HEK293 (cell line): Measurements from ENCODE around the gene NCKAP5.

Source experiments
- CTCF ChIA-PET: fragments of 350-600 bp; formaldehyde crosslinking; extraction: SDS; loops from one replicate; lab custom pipeline; 2021; ENCODE audit warnings: antibody characterized with exemption; lab: Yijun Ruan, JAX
- POLR2A ChIA-PET: fragments of 300-600 bp; formaldehyde crosslinking; extraction: SDS; loops from one replicate; lab custom pipeline; 2020; ENCODE audit warnings: antibody characterized with exemption, inconsistent platforms; lab: Yijun Ruan, JAX
- H3K27ac ChIP-seq: fragments of 200-500 bp; sonication (Bioruptor generic); 2 replicates; pipeline ENCODE4 v1.5.1; 2014; ENCODE audit warnings: low read depth, low read length, control low read depth, inconsistent platforms; ENCODE audit errors: extremely low read depth
- H3K36me3 ChIP-seq, 2 experiments: fragments of 200-500 bp in 1 of 2; sonication (Bioruptor generic) in 1 of 2; 1 replicate in 1 of 2; 2 replicates in 1 of 2; pipeline ENCODE4 v1.5.1; 2014 to 2017; ENCODE audit warnings: inconsistent platforms in 2 of 2, low read length in 2 of 2; ENCODE audit not compliant: control insufficient read depth in 2 of 2, insufficient read depth in 1 of 2
- H3K4me1 ChIP-seq: fragments of 200-500 bp; sonication (Bioruptor generic); 2 replicates; pipeline ENCODE4 v1.5.1; 2014; ENCODE audit warnings: mild to moderate bottlenecking, low read length, inconsistent platforms; ENCODE audit not compliant: control insufficient read depth, insufficient read depth
- H3K4me3 ChIP-seq: 2 replicates; pipeline ENCODE4 v1.5.1; 2011; ENCODE audit warnings: low read depth, mild to moderate bottlenecking, control low read depth, low read length, moderate library complexity
- H3K9me3 ChIP-seq: fragments of 200-500 bp; sonication (Bioruptor generic); 2 replicates; pipeline ENCODE4 v1.5.1; 2014; ENCODE audit warnings: low read depth, low read length, inconsistent platforms; ENCODE audit not compliant: control insufficient read depth, insufficient read depth
- FEZF1 ChIP-seq: fragments of 450-650 bp; formaldehyde crosslinking; IDR thresholded peaks from 2 replicates; pipeline ENCODE4 v1.5.1; 2016; ENCODE audit warnings: missing biosample characterization, missing genetic modification characterization
- KLF7 ChIP-seq: fragments of 450-650 bp; formaldehyde crosslinking; IDR thresholded peaks from 2 replicates; pipeline ENCODE4 v1.5.1; 2016; ENCODE audit warnings: missing biosample characterization, missing genetic modification characterization, borderline replicate concordance
- OSR2 ChIP-seq: fragments of 450-650 bp; formaldehyde crosslinking; IDR thresholded peaks from 2 replicates; pipeline ENCODE4 v1.5.1; 2016; ENCODE audit warnings: missing biosample characterization, missing genetic modification characterization
- TRIM28 ChIP-seq: IDR thresholded peaks from 2 replicates; pipeline ENCODE4 v1.6.1; 2011; ENCODE audit warnings: low read length, control low read depth, borderline replicate concordance
- ZBTB11 ChIP-seq: fragments of 450-650 bp; formaldehyde crosslinking; conservative IDR thresholded peaks from 2 replicates; pipeline ENCODE4 v1.5.1; 2016; ENCODE audit warnings: low read depth, missing biosample characterization, missing genetic modification characterization
- ZBTB49 ChIP-seq: fragments of 450-650 bp; formaldehyde crosslinking; IDR thresholded peaks from 2 replicates; pipeline ENCODE4 v1.5.1; 2016; ENCODE audit warnings: missing biosample characterization, missing genetic modification characterization, low read depth
- ZIC2 ChIP-seq: fragments of 450-650 bp; formaldehyde crosslinking; IDR thresholded peaks from 2 replicates; pipeline ENCODE4 v1.5.1; 2016; ENCODE audit warnings: missing biosample characterization, missing genetic modification characterization
- ZNF138 ChIP-seq: fragments of 450-650 bp; formaldehyde crosslinking; IDR thresholded peaks from 2 replicates; pipeline ENCODE4 v1.5.1; 2016; ENCODE audit warnings: missing biosample characterization, missing genetic modification characterization, borderline replicate concordance
- ZNF24 ChIP-seq: fragments of 450-650 bp; formaldehyde crosslinking; IDR thresholded peaks from 2 replicates; pipeline ENCODE4 v1.5.1; 2016; ENCODE audit warnings: missing biosample characterization, missing genetic modification characterization
- ZNF473 ChIP-seq: fragments of 450-650 bp; formaldehyde crosslinking; IDR thresholded peaks from 2 replicates; pipeline ENCODE4 v1.5.1; 2017; ENCODE audit warnings: missing biosample characterization, missing genetic modification characterization
- ZNF518A ChIP-seq: fragments of 450-650 bp; formaldehyde crosslinking; conservative IDR thresholded peaks from 2 replicates; pipeline ENCODE4 v1.5.1; 2016; ENCODE audit warnings: low read depth, missing biosample characterization, missing genetic modification characterization
- ZNF544 ChIP-seq: fragments of 450-650 bp; formaldehyde crosslinking; IDR thresholded peaks from 2 replicates; pipeline ENCODE4 v1.5.0; 2017; ENCODE audit warnings: missing biosample characterization, missing genetic modification characterization
- ZNF555 ChIP-seq: fragments of 450-650 bp; formaldehyde crosslinking; conservative IDR thresholded peaks from 2 replicates; pipeline ENCODE4 v1.5.1; 2017; ENCODE audit warnings: missing biosample characterization, mild to moderate bottlenecking, missing genetic modification characterization, inconsistent platforms
- ZNF580 ChIP-seq: fragments of 450-650 bp; formaldehyde crosslinking; IDR thresholded peaks from 2 replicates; pipeline ENCODE4 v1.5.1; 2016; ENCODE audit warnings: missing biosample characterization, missing genetic modification characterization
- ZNF654 ChIP-seq: fragments of 450-650 bp; formaldehyde crosslinking; IDR thresholded peaks from 2 replicates; pipeline ENCODE4 v1.5.1; 2016; ENCODE audit warnings: low read depth, missing biosample characterization, missing genetic modification characterization
- ZNF658 ChIP-seq: fragments of 450-650 bp; formaldehyde crosslinking; IDR thresholded peaks from 2 replicates; pipeline ENCODE4; 2016; ENCODE audit warnings: missing biosample characterization, missing genetic modification characterization
- ZNF660 ChIP-seq: fragments of 450-650 bp; IDR thresholded peaks from 2 replicates; pipeline ENCODE4 v1.5.1; 2018; ENCODE audit warnings: missing biosample characterization, mild to moderate bottlenecking, missing genetic modification characterization
- ZNF792 ChIP-seq: fragments of 450-650 bp; formaldehyde crosslinking; IDR thresholded peaks from 2 replicates; pipeline ENCODE4 v1.5.1; 2016; ENCODE audit warnings: missing biosample characterization, missing genetic modification characterization
- ZNF830 ChIP-seq: fragments of 450-650 bp; IDR thresholded peaks from 2 replicates; pipeline ENCODE4 v1.5.0; 2018; ENCODE audit warnings: missing biosample characterization, missing genetic modification characterization, low read depth, mild to moderate bottlenecking, moderate library complexity
- ZNF837 ChIP-seq: fragments of 450-650 bp; formaldehyde crosslinking; IDR thresholded peaks from 2 replicates; pipeline ENCODE4 v1.5.1; 2016; ENCODE audit warnings: missing biosample characterization, missing genetic modification characterization

Gene NCKAP5

GRCh38 chr2:133497270-133497893 lies 70.9 kb downstream of the NCKAP5 start:
- ChIA-PET POLR2A (no interaction called here), CTCF (interaction anchor here (0.6 kb wide), 1 partner anchor 273 kb away, joined by 3 read pairs; no protein-coding TSS in a partner anchor)
- Histone ChIP-seq H3K4me1 (no peaks in the 10 kb centered on the region), H3K4me3 (no peak overlapping the region), H3K36me3 (no peaks in the 10 kb centered on the region), H3K9me3 (no peaks in the 10 kb centered on the region), H3K27ac (no peak overlapping the region)
- TF ChIP-seq ZBTB49 (tag by site-specific recombination) (no peak), ZNF837 (tag by site-specific recombination) (no peak), ZNF24 (tag by site-specific recombination) (no peak), ZIC2 (no peak), ZNF138 (no peak)

- CTCF ChIA-PET, result interaction anchor here (0.6 kb wide), 1 partner anchor 272 kb away, joined by 3 read pairs; no protein-coding TSS in a partner anchor
These were observed 71.6 kb downstream of the NCKAP5 start for GRCh38 chr2:133496501-133497269.

GRCh38 chr2:133495226-133495625 lies 73.0 kb downstream of the NCKAP5 start:
- no peak overlapping the region for H3K27ac ChIP-seq
- no peaks in the 10 kb centered on the region for H3K36me3 ChIP-seq
- ChIA-PET CTCF (no interaction called here), POLR2A (no interaction called here)
- no peaks in the 10 kb centered on the region for H3K4me1 ChIP-seq
- no peak overlapping the region for H3K4me3 ChIP-seq
- H3K9me3 ChIP-seq, result no peaks in the 10 kb centered on the region
- TF ChIP-seq KLF7 (tag by site-specific recombination), result no peak
- TF ChIP-seq ZNF518A, result no peak
- TF ChIP-seq OSR2 (tag by site-specific recombination), result no peak
- no peak for TF ChIP-seq ZNF473 (tag by site-specific recombination)
- TF ChIP-seq ZNF660 (tag by site-specific recombination), result no peak
- no peak for TF ChIP-seq ZNF830 (tag by site-specific recombination)
- TF ChIP-seq ZBTB11 (tag by site-specific recombination), result no peak
- no peak for TF ChIP-seq ZNF658 (tag by site-specific recombination)
- no peak for TF ChIP-seq ZNF544 (tag by site-specific recombination)
- no peak for TF ChIP-seq ZNF138
- no peak for TF ChIP-seq ZNF580 (tag by site-specific recombination)
- no peak for TF ChIP-seq ZNF555 (tag by site-specific recombination)
- no peak for TF ChIP-seq ZNF792 (tag by site-specific recombination)
- TF ChIP-seq TRIM28, result no peak

More at GRCh38 chr2:133496501-133497269, 71.6 kb downstream of the NCKAP5 start:
- H3K27ac ChIP-seq, result no peak overlapping the region
- TF ChIP-seq FEZF1 (tag by site-specific recombination) (no peak), ZNF654 (tag by site-specific recombination) (no peak), ZNF24 (tag by site-specific recombination) (no peak)
- TF ChIP-seq, all 188 proteins: peak for 0
- no peaks in the 10 kb centered on the region for H3K9me3 ChIP-seq
- no peak overlapping the region for H3K4me3 ChIP-seq
- H3K36me3 ChIP-seq, result no peaks in the 10 kb centered on the region
- POLR2A ChIA-PET, result no interaction called here
- H3K4me1 ChIP-seq, result no peaks in the 10 kb centered on the region
